Epidermal melanocyte (primary cell): Measurements from ENCODE around the gene PRRT1B.
"Not testable (repeated sequence)": the region's sequence is repeated elsewhere in the genome, so short reads cannot be mapped to it uniquely, and the experiment has no call there.

Experiments used
- DNase-seq: peaks from one replicate; pipeline ENCODE4 v3.0.0; 2011; ENCODE audit warnings: low spot score; ENCODE audit not compliant: insufficient read length

The PRRT1B gene

DNA sequence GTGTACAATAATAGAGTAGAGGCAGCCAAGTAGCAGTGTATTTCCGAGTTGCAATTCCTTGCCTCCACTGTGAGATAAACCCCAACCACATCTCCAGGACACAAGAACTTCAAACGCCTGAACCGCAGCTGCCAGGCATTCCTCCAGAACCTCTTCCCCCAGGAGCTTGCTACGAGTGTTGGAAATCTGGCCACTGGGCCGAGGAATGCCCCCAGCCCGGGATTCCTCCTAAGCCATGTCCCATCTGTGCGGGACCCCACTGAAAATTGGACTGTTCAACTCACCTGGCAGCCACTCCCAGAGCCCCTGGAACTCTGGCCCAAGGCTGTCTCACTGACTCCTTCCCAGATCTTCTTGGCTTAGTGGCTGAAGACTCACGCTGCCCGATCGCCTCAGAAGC is 3.9 kb downstream of the PRRT1B start:
- DNase-seq = not testable (repeated sequence)

DNA sequence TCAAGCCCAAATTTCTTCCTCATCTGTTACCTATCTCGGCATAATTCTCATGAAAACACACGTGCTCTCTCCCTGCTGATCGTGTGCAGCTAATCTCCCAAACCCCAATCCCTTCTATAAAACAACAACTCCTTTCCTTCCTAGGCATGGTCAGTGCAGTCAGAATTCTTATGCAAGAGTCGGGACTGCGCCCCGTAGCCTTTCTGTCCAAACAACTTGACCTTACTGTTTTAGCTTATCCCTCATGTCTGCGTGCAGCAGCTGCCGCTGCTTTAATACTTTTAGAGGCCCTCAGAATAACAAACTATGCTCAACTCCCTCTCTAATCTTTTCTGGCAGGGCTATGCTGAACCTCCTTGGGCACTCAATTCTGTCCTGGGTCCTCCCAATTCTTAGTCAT is 5.1 kb downstream of the PRRT1B start:
- not testable (repeated sequence) for DNase-seq

DNA sequence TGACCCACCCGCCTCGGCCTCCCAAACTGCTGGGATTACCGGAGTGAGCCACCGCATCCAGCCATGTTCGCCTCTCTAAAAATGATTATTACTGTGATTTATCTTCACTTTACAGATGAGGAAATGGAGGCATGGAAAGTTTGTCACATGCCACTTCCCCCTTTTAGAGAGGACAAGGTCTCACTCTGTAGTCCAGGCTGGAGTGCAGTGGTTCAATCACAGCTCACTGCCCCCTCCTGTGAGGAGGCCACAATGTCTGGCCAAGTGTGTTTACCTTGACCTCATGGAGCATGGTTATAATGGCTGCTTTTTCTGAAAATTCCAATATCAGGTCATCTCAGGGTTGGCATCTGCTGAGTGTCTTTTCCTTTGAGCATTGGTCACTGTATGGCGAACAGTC is 6.7 kb downstream of the PRRT1B start:
- no peak for DNase-seq

DNA sequence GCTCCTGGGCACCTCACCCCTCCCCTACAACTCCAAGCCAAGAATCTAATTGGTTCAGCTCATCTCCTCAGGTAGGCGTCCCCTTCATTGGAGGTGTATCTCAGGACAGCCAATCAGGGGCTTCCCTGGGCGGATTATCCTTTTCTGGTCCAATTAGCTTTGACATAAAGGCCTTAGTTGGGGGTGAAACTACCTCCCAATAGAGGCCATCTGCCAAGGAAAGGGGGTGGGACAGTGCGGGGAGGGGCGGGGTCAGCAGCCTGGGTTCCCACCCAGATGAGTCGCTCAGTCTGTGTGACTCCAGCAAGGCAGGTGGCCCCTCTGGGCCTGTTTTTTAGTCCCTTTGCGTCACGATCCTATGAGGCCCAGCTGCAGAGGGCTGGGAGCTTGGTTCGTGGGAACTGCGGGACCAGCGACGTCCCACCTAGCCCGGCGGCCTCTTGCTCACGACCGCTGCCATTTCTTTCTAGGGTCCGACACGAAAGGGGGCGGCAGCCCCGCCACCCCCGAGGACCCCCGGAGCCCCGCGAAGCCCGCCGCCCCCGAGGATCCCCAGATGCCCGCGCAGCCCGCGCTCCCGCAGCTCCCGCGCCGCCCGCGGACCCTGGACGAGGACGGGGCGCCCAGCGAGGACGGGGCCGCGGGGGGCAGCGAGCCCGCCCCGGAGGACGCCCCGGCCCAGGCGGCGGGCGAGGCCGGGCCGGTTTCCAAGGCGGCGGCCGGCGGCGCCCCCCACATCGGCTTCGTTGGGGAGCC is 8.9 kb downstream of the PRRT1B start:
- DNase-seq = no peak

DNA sequence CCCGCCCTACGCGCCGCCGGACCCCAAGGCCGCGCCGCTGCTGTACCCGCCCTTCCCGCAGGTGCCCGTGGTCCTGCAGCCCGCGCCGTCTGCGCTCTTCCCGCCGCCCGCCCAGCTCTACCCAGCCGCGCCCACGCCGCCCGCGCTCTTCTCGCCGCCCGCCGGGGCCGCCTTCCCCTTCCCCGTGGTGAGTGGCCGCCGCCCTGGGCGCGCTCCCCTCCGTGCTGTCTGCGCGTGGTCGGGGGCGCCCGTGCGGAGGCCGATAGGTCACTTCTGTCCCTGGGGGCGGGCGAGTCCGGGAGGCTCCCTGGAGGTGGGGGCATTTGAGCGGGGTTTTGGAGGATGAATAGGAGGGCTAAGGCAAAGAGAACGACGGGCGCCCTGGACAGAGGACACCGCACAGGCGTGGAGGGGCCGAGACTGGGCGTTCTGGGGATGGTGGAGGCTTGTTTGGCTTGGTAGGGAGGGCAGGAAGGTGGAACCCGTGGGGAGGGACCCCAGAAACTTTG is 9.6 kb downstream of the PRRT1B start:
- no peak for DNase-seq

DNA sequence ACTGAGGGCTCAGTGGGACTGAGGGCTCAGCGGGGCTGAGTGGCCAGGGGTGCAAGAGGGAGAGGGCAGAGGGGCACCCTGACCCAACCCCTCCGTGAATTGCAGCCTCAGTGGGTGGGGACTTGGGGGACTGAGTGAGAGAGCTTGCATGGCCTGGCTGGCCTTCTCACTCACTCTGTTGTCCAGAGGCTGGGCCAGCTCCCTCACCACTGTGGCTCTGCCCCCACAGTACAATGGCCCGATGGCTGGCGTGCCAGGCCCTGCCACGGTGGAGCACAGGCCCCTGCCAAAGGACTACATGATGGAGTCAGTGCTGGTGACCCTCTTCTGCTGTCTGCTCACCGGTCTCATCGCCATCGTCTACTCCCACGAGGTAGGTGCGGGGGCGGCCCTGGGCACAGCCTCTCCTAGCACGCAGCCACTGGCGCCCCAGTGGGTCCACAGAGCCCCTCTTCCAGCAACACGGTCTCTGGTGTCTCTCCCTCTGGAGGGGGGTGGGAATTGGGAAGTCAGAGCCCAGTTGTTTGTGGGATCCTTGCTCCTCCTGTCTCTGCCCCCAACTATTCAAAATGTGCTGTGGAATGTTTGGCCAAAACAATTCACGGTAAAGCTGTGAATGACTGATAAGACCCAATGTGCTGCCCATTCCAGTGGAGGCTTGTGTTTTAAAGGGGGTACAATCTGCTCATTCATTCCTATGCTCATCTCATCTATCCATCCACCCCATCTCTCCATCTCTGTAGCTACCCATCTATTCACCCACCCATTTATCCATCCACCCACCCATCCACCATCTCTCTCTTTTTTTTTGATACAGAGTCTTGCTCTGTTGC is 10.7 kb downstream of the PRRT1B start:
- no peak for DNase-seq

DNA sequence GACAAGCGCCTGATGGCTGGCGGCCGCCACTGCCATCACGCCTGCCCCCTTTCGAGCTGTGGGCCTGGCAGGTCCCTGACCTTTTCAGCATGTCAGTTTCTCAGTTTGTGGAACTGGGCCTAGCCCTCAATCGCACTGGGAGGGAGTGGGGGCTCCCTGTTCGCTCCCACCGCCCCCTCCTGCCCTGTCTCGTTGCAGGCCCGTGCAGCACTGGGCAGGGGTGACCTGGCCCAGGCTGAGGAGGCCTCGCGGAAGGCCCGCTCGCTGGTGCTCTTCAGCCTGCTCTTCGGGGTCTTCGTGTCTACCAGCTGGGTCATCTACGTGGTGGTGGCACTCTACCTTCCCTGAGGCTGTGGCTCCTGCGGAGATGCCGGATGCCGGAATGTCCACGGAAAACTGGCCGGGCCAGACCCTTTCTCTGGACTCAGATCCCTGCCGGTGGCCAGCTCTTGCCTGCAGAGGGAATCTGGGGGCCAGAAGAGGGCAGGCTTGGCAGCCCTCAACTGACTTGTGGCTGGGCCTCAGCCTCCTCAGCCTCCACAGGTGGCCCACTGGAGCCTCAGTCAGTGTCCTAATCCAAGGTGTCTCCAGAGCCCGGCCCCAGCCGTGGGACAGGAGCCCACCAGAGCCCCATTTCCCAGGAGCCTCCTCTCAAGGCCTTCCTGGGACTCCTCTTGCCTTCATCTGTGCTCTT is 12.7 kb downstream of the PRRT1B start:
- DNase-seq = no peak

DNA sequence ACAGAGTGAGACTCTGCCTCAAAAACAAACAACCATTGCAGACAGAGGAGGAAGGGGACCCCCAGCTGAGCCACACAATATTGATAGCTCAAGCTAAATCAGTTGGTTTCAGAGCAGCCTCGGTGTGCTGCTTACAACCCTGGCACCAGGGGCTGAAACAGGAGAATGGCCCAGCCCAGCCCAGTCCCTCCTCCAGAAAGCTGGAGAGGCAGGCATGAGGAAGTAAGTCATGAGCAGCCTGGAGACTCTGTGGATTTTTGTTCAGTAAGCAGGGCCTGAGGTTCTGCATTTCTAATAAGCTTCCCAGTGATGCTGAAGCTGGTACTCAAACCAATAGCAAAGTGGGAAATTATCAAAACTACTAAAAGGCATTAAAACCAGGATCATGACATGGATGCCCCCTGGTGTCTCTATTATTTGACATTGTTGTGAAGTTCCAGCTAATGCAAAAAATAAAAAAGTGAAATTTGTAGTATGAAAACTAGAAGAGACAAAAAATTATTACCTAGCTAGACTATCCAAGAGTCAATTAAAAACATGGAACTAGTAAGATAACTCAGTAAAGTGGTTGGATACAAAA is 14.2 kb downstream of the PRRT1B start:
- DNase-seq = no peak

DNA sequence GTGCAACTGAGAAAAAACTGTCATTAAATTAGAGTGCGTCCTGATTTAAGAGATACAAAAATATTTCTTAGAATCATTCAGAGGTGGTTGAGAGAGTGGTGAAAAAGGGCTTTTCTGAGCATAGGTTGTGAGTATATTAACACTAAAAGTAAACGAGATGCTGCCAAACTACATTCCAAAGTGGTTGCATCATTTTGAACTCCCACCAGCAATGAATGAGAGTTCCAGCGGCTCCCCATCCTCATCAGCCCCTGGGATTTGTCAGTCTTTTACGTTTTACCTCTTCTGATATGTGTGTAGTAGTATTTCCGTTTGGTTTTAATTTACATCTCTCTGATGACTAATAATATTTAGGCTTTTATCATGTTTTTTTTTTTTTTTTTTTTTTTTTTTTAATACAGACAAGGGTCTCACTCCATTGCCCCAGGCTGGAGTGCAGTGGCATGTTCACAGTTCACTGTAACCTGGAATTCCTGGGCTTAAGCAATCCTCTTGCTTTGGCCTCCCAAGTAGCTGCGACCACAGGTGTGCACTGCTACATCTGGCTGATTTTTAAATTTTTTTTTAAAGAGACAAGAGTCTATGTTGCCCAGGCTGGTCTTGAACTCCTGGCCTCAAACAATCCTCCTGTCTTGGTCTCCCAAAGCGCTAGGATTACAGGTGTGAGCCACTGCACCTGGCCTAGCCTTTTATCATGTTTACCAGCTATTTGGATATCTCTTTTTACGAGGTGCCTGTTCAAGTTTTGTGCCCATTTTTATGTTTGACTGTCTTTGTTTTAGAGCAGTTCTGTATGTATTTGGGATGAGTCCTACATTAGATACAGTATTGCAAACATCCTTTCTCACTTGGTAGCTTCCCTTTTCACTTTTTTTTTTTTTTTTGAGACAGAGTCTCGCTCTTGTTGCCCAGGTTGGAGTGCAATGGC is 17.0 kb downstream of the PRRT1B start:
- DNase-seq = no peak

DNA sequence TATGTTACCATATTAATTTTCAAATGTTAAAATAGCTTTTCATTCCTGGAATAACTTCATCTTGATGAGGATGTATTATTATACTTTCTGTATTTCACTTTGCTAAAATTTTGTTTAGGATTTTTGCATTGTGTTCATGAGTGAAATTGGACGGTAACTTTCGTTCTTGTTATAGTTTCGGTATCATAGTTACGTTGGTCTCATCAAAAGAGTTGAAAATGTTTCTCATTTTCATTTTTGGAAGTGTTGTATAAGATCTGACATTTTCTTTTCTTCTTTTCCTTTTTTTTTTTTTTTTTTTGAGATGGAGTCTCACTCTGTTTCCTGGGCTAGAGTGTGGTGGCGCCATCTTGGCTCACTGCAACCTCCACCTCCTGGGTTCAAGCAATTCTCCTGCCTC is 20.0 kb downstream of the PRRT1B start:
- no peak for DNase-seq

DNA sequence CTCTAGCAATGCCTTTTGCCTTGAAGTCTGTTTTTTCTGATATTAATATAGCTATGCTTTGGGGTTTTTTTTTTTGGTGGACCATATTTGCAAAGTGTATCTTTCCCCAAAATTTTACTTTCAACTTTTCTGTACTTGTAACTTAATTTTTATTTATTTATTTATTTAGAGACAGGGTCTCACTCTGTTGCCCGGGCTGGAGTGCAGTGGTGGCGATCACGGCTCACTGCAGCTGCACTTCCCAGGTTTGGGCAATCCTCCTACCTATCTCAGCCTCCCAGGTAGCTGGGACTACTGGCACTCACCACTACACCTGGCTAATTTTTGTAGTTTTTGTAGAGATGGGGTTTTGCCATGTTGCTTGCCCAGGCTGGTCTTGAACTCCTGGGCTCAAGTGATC is 20.8 kb downstream of the PRRT1B start:
- no peak for DNase-seq

DNA sequence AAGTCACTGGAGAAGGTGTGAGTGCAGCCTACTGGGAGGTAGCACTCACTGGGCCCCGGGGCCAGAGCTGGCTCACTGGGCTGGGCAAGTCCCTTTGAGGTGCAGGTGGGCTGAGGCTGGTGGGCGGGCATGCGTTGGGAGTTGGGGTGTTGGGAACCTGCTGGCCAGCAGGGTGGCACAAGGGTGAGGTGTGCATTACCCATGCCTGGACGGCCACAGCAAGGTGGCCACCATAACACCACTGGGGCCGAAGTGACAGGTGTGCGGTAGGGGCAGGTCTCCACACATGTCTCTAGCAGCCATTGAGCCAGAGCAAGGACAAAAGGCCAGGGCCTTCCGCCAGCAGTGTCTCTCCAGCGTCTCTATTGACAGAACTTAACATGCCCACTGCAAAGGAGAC is 22.6 kb downstream of the PRRT1B start:
- no peak for DNase-seq

DNA sequence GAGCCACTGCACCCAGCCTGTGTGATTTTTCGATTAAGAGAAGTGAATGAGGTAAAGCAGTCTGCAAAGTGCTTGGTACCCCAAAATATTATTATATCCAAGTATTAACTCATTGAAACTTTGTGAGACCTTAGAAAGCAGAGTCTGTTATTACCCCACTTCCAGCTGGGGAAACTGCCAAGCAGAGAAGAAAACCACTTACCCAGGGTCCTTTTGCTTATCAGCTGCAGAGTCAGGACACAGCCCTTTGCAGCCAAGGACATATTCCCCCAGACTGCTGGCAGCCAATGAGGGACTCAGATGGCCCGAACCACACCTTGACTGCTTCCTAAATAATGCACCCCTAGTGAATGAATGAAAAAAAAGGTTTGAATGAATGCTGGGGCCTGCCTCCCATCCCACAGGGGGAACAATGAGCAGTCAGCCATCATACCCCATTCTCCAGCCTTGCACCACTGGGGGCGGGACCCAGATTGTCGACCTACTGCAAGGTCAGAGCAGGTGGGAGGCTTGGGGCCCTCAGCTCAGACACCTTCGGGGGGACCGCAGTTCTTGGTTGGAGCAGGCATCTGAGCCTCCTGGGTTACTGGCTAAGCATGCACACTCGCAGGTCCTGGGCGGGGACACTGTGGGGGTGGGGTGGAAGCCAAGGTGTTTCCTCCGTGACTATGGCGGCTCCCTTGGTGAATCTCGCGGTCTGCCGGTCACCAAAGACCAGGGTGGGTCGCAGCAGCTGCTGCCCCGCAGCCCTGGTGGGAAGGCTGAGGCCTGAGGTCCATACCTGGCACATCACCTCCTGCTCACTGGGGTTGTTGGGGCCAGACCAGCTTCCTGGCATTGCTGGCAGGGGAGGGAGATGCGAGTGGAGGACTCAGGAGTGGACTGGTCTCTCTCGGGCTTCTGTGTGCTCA is 29.7 kb downstream of the PRRT1B start:
- DNase-seq = no peak

DNA sequence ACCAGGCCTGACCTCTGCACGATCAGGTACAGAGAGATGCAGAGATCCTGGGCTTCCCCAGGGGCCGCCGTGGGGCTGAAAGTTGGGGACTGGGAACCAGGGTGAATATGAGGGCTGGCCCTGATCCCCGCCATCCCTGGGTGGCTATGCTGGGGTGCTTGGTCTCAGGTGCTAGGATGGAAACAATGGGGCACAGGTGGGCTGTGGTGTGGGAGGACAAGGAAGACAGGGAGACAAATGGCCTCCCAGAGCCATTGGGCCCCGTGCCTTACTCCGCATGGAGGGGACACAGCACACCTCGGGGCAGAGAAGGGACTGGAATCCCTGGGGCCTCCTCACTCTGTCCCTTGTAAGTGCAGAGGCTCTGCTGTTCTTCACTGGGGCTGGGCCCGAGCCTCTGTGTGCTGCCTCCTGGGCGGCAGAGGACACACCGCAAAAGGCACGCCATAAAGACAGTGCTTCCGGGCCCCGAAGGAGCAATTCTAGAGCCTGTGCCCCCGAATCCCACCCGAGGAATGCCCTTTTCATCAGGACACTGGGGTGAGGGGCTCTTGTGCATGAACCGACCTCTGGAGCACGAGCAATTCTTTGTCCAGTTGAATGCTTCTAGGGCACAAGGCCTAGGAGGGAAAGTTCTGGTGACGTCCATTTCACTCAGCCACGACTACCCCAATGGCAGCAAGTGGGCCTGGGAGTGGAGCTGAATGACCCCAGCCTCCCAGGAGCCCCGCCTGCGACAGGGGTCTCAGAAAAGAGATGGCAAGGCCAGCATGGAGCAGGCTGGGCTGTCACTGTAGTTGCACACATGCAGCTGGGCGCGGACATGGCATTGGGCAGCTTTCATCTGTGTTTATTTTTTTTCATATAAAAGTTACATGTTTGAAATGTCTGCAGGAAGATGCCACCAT is 30.9 kb downstream of the PRRT1B start:
- DNase-seq = no peak

DNA sequence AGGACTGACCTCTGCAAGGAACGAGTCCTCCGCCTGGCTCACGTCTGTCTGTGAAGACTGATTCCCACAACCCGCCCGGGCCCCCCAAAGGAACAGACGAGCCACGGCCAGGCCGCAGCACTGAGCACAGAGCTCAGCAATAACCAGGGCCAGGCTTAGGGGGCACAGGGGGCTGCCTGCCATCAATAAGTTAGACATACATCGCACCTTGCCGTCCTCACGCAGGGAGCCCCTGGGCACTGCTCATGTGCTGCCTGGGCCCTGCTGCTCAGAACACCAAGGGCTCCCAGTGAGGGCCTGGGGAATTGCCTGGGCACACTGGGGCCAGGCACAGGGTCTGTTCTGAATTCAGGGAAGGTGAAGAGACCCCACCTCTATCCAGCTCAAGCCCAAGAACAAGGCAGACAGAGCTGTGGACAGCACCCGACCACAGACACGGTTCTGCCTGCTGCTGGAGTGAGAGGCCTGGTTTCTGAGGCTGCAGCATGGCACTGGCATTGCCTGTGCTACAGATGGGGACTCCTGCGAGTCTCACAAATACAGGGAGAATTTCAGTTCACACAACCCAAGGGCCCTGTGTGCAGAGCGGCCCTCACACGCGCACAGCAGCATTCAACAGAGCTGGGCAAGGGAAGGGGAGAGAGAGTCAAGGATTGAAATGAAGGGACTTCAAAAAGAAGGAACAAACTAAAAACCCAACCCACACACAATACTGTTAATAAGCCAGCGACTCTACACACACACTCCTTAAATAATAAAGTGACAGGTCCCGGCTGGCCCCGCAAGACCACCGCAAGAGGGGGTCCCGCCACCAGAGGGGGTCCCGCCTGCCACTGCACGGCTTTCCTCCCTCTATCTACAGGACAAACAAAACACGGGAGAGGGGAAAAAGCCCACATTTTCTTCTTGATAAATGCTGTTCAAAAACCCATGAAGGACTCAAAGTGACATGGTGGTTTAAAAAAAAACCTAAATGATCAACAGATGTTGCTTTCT is 32.0 kb downstream of the PRRT1B start:
- DNase-seq = no peak

DNA sequence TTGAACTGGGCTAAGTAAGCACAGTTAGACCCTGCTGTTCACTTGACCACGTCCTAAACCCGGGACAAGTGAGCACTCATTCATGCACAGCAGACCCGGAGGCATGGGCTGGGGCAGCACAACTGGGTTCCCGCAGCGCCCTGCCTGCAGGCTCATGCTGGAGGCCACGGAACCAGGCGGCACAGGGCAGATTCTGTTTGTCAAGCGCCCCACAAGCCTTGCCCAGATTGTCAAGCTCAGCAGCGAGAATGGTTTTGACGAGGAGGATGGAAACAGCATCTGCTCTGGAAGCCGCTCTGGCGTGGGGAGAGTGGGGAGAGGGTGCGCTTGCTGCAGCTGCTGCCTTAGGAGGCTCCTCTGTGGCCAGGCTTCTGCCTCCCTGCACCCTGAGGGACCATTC is 32.7 kb downstream of the PRRT1B start:
- no peak for DNase-seq
